ENCODE measurements around the gene ANXA7.

ANXA7 gene

GRCh38 chr10:73446926-73447325 lies 33.1 kb upstream of the ANXA7 start:
- DNase-seq (ENCODE audit: low read depth) = no peak
- no peak for TF ChIP-seq CTCF (IDR thresholded peaks at IDR 0.05; ENCODE audit: low read depth, low read length, missing control alignments)
- H3K4me3 ChIP-seq (ENCODE audit: low read depth, low read length) = no peak overlapping the region

- H3K4me3 ChIP-seq (ENCODE audit: low read depth, low read length) = no peak overlapping the region
- TF ChIP-seq CTCF (IDR thresholded peaks at IDR 0.05; ENCODE audit: low read depth, low read length, missing control alignments) = no peak
- no peak for DNase-seq (ENCODE audit: low read depth)
Measured at GRCh38 chr10:73444457-73444856, 30.6 kb upstream of the ANXA7 start.

GRCh38 chr10:73439605-73440312 lies 25.9 kb upstream of the ANXA7 start:
- TF ChIP-seq CTCF (IDR thresholded peaks at IDR 0.05; ENCODE audit: low read depth, low read length, missing control alignments) = no peak
- H3K4me3 ChIP-seq (ENCODE audit: low read depth, low read length) = no peak overlapping the region

GRCh38 chr10:73439055-73439454 lies 25.2 kb upstream of the ANXA7 start:
- DNase-seq (ENCODE audit: low read depth) = no peak
- no peak overlapping the region for H3K4me3 ChIP-seq (ENCODE audit: low read depth, low read length)
- TF ChIP-seq CTCF (IDR thresholded peaks at IDR 0.05; ENCODE audit: low read depth, low read length, missing control alignments) = no peak

More at GRCh38 chr10:73439605-73440312, 25.9 kb upstream of the ANXA7 start:
- no peak for DNase-seq (ENCODE audit: low read depth)

GRCh38 chr10:73433538-73433867 lies 19.6 kb upstream of the ANXA7 start, which contains the start of gene MSS51:
Gene MSS51, minus strand, starts transcription at chr10:73433561. Its CDS starts 5,277 bp downstream, at chr10:73428284.
- H3K4me3 ChIP-seq (ENCODE audit: low read depth, low read length) = no peak within 1 kb of the TSS
- DNase-seq (ENCODE audit: low read depth) = no peak
- no peak for TF ChIP-seq CTCF (IDR thresholded peaks at IDR 0.05; ENCODE audit: low read depth, low read length, missing control alignments)

GRCh38 chr10:73432646-73433537 lies 19.0 kb upstream of the ANXA7 start:
- no peak for DNase-seq (ENCODE audit: low read depth)
- no peak for TF ChIP-seq CTCF (IDR thresholded peaks at IDR 0.05; ENCODE audit: low read depth, low read length, missing control alignments)
- H3K4me3 ChIP-seq (ENCODE audit: low read depth, low read length) = no peak overlapping the region
